Caco-2 (cell line): Measurements from ENCODE around the gene TCERG1L. TPM values are rescaled to one million over a fixed set of nuclear protein-coding genes. Genes with fewer than 3 reads are reported as not detected.

Source experiments
- BruUV-seq: library from RNA; stranded (reverse); fragments of 400-500 nt; replicated peaks from 2 replicates; lab custom pipeline; 2021; lab: Mats Ljungman, UMichigan
- CTCF ChIA-PET: fragments of 300-600 bp; sonication (Branson Sonifier 250); formaldehyde crosslinking; loops from one replicate; lab custom pipeline; 2022; ENCODE audit warnings: antibody characterized with exemption; lab: Charles Lee
- POLR2A ChIA-PET: fragments of 300-600 bp; sonication (Branson Sonifier 250); formaldehyde crosslinking; loops from one replicate; lab custom pipeline; 2022; ENCODE audit warnings: antibody characterized with exemption; lab: Charles Lee
- DNase-seq, 2 experiments: peaks; one replicate each; pipeline versions ENCODE4 v3.0.0 to v3.0.0-alpha.2; 2020 to 2022
- H3K27me3 ChIP-seq: replicated peaks from 2 replicates; pipeline ENCODE4 v1.6.0; 2011; ENCODE audit warnings: low read length; ENCODE audit not compliant: control insufficient read depth, insufficient read depth
- H3K36me3 ChIP-seq: 2 replicates; pipeline ENCODE4 v1.5.1; 2011; ENCODE audit warnings: low read length; ENCODE audit not compliant: control insufficient read depth, insufficient read depth
- H3K4me1 ChIP-seq: fragments of 250-450 bp; sonication (Bioruptor Pico); 2 replicates; pipeline ENCODE4 v1.5.1; 2020; ENCODE audit warnings: mild to moderate bottlenecking
- H3K4me3 ChIP-seq: 2 replicates; pipeline ENCODE4 v1.5.1; 2011; ENCODE audit warnings: low read depth, mild to moderate bottlenecking, control low read depth, low read length
- H3K9me3 ChIP-seq: fragments of 250-450 bp; sonication (Bioruptor Pico); 2 replicates; pipeline ENCODE4 v1.5.1; 2020; ENCODE audit warnings: mild to moderate bottlenecking, moderate library complexity
- H3K27ac Mint-ChIP-seq: one replicate; pipeline ENCODE4 v1.8.0; 2022; ENCODE audit warnings: mixed read lengths; ENCODE audit not compliant: unreplicated experiment
- H3K27me3 Mint-ChIP-seq: one replicate; pipeline ENCODE4 v1.8.0; 2022; ENCODE audit warnings: mixed read lengths; ENCODE audit not compliant: insufficient read depth, unreplicated experiment
- H3K36me3 Mint-ChIP-seq: one replicate; pipeline ENCODE4 v1.8.0; 2022; ENCODE audit warnings: mild to moderate bottlenecking, mixed read lengths; ENCODE audit not compliant: insufficient read depth, unreplicated experiment
- H3K4me1 Mint-ChIP-seq: one replicate; pipeline ENCODE4 v1.8.0; 2022; ENCODE audit warnings: low read depth, mixed read lengths; ENCODE audit not compliant: unreplicated experiment
- H3K4me3 Mint-ChIP-seq: one replicate; pipeline ENCODE4 v1.8.0; 2022; ENCODE audit warnings: mild to moderate bottlenecking, moderate library complexity, mixed read lengths; ENCODE audit not compliant: unreplicated experiment
- H3K9me3 Mint-ChIP-seq: one replicate; pipeline ENCODE4 v1.8.0; 2022; ENCODE audit warnings: mixed read lengths; ENCODE audit not compliant: unreplicated experiment
- intact Hi-C: fragments of 100-400 bp; cut with micrococcal nuclease; formaldehyde crosslinking; loops from one replicate; pipeline ENCODE4 v1.10.0; 2022; ENCODE audit not compliant: unreplicated experiment
- total RNA-seq: library from RNA; stranded (reverse); gene quantifications from 2 replicates; pipeline ENCODE4 v1.2.3, GENCODE V29; 2022
- TF ChIP-seq, protein P1 (sequence below), 2 experiments: fragments of 200-600 bp in 1 of 2; IDR thresholded peaks; 1 replicate in 1 of 2; 2 replicates in 1 of 2; pipeline versions ENCODE4 v1.5.1 to v1.8.0; 2011 to 2022; ENCODE audit warnings: antibody characterized with exemption in 1 of 2, control low read depth in 1 of 2, inconsistent platforms in 1 of 2, low read depth in 1 of 2, low read length in 1 of 2, mild to moderate bottlenecking in 1 of 2, moderate library complexity in 1 of 2; ENCODE audit not compliant: insufficient read depth in 1 of 2, severe bottlenecking in 1 of 2, unreplicated experiment in 1 of 2

TCERG1L gene
- total RNA-seq, 1 experiment from 2014 or later, result not detected

- Histone ChIP-seq H3K36me3 (no peaks in the 10 kb centered on the region), H3K27me3 (no peaks in the 10 kb centered on the region), H3K4me3 (no peak overlapping the region), H3K4me1 (no peaks in the 10 kb centered on the region), H3K9me3 (no peaks in the 10 kb centered on the region)
- intact Hi-C loops, result no loop called here
- Mint-ChIP-seq H3K27ac (no peak overlapping the region), H3K9me3 (no peaks in the 10 kb centered on the region), H3K4me3 (no peak overlapping the region), H3K36me3 (peaks cover 5% of the 10 kb centered on the region), H3K27me3 (peaks cover 5% of the 10 kb centered on the region), H3K4me1 (no peaks in the 10 kb centered on the region)
- ChIA-PET CTCF (no interaction called here), POLR2A (no interaction called here)
- peak in 1 of 2 experiments; percentile 21 for DNase-seq
- BruUV-seq, result no TSS peak
- TF ChIP-seq, protein P1, sequence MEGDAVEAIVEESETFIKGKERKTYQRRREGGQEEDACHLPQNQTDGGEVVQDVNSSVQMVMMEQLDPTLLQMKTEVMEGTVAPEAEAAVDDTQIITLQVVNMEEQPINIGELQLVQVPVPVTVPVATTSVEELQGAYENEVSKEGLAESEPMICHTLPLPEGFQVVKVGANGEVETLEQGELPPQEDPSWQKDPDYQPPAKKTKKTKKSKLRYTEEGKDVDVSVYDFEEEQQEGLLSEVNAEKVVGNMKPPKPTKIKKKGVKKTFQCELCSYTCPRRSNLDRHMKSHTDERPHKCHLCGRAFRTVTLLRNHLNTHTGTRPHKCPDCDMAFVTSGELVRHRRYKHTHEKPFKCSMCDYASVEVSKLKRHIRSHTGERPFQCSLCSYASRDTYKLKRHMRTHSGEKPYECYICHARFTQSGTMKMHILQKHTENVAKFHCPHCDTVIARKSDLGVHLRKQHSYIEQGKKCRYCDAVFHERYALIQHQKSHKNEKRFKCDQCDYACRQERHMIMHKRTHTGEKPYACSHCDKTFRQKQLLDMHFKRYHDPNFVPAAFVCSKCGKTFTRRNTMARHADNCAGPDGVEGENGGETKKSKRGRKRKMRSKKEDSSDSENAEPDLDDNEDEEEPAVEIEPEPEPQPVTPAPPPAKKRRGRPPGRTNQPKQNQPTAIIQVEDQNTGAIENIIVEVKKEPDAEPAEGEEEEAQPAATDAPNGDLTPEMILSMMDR (IDR thresholded peaks at IDR 0.05; ENCODE audit: insufficient read depth in 1 of 2, low read depth in 1 of 2, low read length in 1 of 2, severe bottlenecking in 1 of 2, unreplicated experiment in 1 of 2), result no peak
These were observed 103.7 kb downstream of the TCERG1L start for GRCh38 chr10:131207584-131208532.

- Histone ChIP-seq H3K4me1 (no peaks in the 10 kb centered on the region), H3K4me3 (no peak overlapping the region), H3K27me3 (no peaks in the 10 kb centered on the region), H3K9me3 (no peaks in the 10 kb centered on the region), H3K36me3 (no peaks in the 10 kb centered on the region)
- DNase-seq, result no peak
- intact Hi-C loops, result no loop called here
- H3K9me3 Mint-ChIP-seq, result no peaks in the 10 kb centered on the region
- ChIA-PET POLR2A (no interaction called here), CTCF (no interaction called here)
- H3K27me3 Mint-ChIP-seq, result peaks cover 5% of the 10 kb centered on the region
- peaks cover 5% of the 10 kb centered on the region for H3K36me3 Mint-ChIP-seq
- no peak overlapping the region for H3K27ac Mint-ChIP-seq
- TF ChIP-seq, protein P1 (IDR thresholded peaks at IDR 0.05; ENCODE audit: insufficient read depth in 1 of 2, low read depth in 1 of 2, low read length in 1 of 2, severe bottlenecking in 1 of 2, unreplicated experiment in 1 of 2), result no peak
- no peaks in the 10 kb centered on the region for H3K4me1 Mint-ChIP-seq
- no TSS peak for BruUV-seq
- H3K4me3 Mint-ChIP-seq, result no peak overlapping the region
These were observed 104.3 kb downstream of the TCERG1L start for GRCh38 chr10:131207176-131207575.

GRCh38 chr10:131206111-131206995 lies 105.2 kb downstream of the TCERG1L start:
- Mint-ChIP-seq H3K27ac (no peak overlapping the region), H3K4me3 (no peak overlapping the region), H3K4me1 (no peaks in the 10 kb centered on the region), H3K27me3 (peaks cover 5% of the 10 kb centered on the region), H3K9me3 (no peaks in the 10 kb centered on the region), H3K36me3 (peaks cover 5% of the 10 kb centered on the region)
- no peaks in the 10 kb centered on the region for H3K4me1 ChIP-seq
- DNase-seq, result no peak
- no TSS peak for BruUV-seq
- TF ChIP-seq, protein P1 (IDR thresholded peaks at IDR 0.05; ENCODE audit: insufficient read depth in 1 of 2, low read depth in 1 of 2, low read length in 1 of 2, severe bottlenecking in 1 of 2, unreplicated experiment in 1 of 2), result no peak
- no peaks in the 10 kb centered on the region for H3K9me3 ChIP-seq
- no peak overlapping the region for H3K4me3 ChIP-seq
- H3K36me3 ChIP-seq, result no peaks in the 10 kb centered on the region
- intact Hi-C loops, result no loop called here
- ChIA-PET CTCF (no interaction called here), POLR2A (no interaction called here)
- no peaks in the 10 kb centered on the region for H3K27me3 ChIP-seq
